H7 (cell line): ENCODE measurements around the gene CDK14. TPM values are rescaled to one million over a fixed set of nuclear protein-coding genes. Genes with fewer than 3 reads are reported as not detected.
A peak's percentile ranks its signal among the peaks of the same experiment; 100 is the strongest.
"Not testable (repeated sequence)": the region's sequence is repeated elsewhere in the genome, so short reads cannot be mapped to it uniquely, and the experiment has no call there.

Experiments used
- DNase-seq: peaks from one replicate; pipeline ENCODE4 v3.0.0; 2012
- H3K27me3 ChIP-seq: 2 replicates; pipeline ENCODE4 v1.6.0; 2011; ENCODE audit warnings: mild to moderate bottlenecking, low read length; ENCODE audit not compliant: control insufficient read depth, insufficient read depth
- H3K36me3 ChIP-seq: replicated peaks from 2 replicates; pipeline ENCODE4 v1.5.1; 2011; ENCODE audit warnings: low read length; ENCODE audit not compliant: control insufficient read depth, insufficient read depth
- H3K4me3 ChIP-seq: 2 replicates; pipeline ENCODE4 v1.5.1; 2011; ENCODE audit warnings: low read depth, mild to moderate bottlenecking, control low read depth, low read length, moderate library complexity; ENCODE audit not compliant: insufficient read depth
- total RNA-seq: library from RNA; depleted of rRNA; stranded (reverse); fragments of >200 nt; shearing (Covaris generic); gene quantifications from 2 replicates; pipeline ENCODE4 v1.2.3, GENCODE V29; 2014

CDK14 gene
- total RNA-seq, 1 experiment from 2014 or later, result 28.6 TPM

GRCh38 chr7:90639683-90640082 lies 43.6 kb downstream of the CDK14 start:
- DNase-seq, H3K36me3 ChIP-seq, H3K27me3 ChIP-seq: not testable (repeated sequence)
- H3K4me3 ChIP-seq, result peak overlapping the region; percentile 21; the same call in 1 of the 2 replicates

- Histone ChIP-seq H3K4me3 (no peak overlapping the region), H3K27me3 (no peaks in the 10 kb centered on the region), H3K36me3 (no peaks in the 10 kb centered on the region)
- peak; percentile 4 for DNase-seq
Observed at GRCh38 chr7:90642978-90643377, 46.9 kb downstream of the CDK14 start.

GRCh38 chr7:90645784-90646183 lies 49.7 kb downstream of the CDK14 start:
- Histone ChIP-seq H3K27me3 (no peaks in the 10 kb centered on the region), H3K4me3 (no peak overlapping the region), H3K36me3 (no peaks in the 10 kb centered on the region)
- no peak for DNase-seq

- no peak for DNase-seq
- Histone ChIP-seq H3K36me3 (no peaks in the 10 kb centered on the region), H3K27me3 (no peaks in the 10 kb centered on the region), H3K4me3 (no peak overlapping the region)
Observed at GRCh38 chr7:90648107-90648506, 52.0 kb downstream of the CDK14 start.

GRCh38 chr7:90648834-90649233 lies 52.7 kb downstream of the CDK14 start:
- DNase-seq, result no peak

GRCh38 chr7:90654718-90655427 lies 58.8 kb downstream of the CDK14 start:
- Histone ChIP-seq H3K27me3 (no peaks in the 10 kb centered on the region), H3K4me3 (no peak overlapping the region), H3K36me3 (no peaks in the 10 kb centered on the region)
- no peak for DNase-seq

More at GRCh38 chr7:90648834-90649233, 52.7 kb downstream of the CDK14 start:
- no peaks in the 10 kb centered on the region for H3K36me3 ChIP-seq
- no peak overlapping the region for H3K4me3 ChIP-seq
- H3K27me3 ChIP-seq, result no peaks in the 10 kb centered on the region

- no peak for DNase-seq
- Histone ChIP-seq H3K4me3 (no peak overlapping the region), H3K36me3 (no peaks in the 10 kb centered on the region), H3K27me3 (no peaks in the 10 kb centered on the region)
Observed at GRCh38 chr7:90655566-90655965, 59.4 kb downstream of the CDK14 start.

- H3K36me3 ChIP-seq, result no peaks in the 10 kb centered on the region
- no peak for DNase-seq
- H3K4me3 ChIP-seq, result no peak overlapping the region
- H3K27me3 ChIP-seq, result no peaks in the 10 kb centered on the region
Observed at GRCh38 chr7:90657481-90657880, 61.4 kb downstream of the CDK14 start.

GRCh38 chr7:90660100-90660499 lies 64.0 kb downstream of the CDK14 start:
- DNase-seq, result no peak
- H3K36me3 ChIP-seq, result no peaks in the 10 kb centered on the region
- no peak overlapping the region for H3K4me3 ChIP-seq
- H3K27me3 ChIP-seq, result no peaks in the 10 kb centered on the region

GRCh38 chr7:90660819-90661218 lies 64.7 kb downstream of the CDK14 start:
- no peak overlapping the region for H3K4me3 ChIP-seq
- no peak for DNase-seq
- no peaks in the 10 kb centered on the region for H3K27me3 ChIP-seq

GRCh38 chr7:90661290-90662151 lies 65.4 kb downstream of the CDK14 start:
- peak; percentile 4 for DNase-seq
- H3K4me3 ChIP-seq, result no peak overlapping the region
- H3K27me3 ChIP-seq, result no peaks in the 10 kb centered on the region
- no peaks in the 10 kb centered on the region for H3K36me3 ChIP-seq

More at GRCh38 chr7:90660819-90661218, 64.7 kb downstream of the CDK14 start:
- H3K36me3 ChIP-seq, result no peaks in the 10 kb centered on the region

- no peak for DNase-seq
- no peaks in the 10 kb centered on the region for H3K27me3 ChIP-seq
- no peaks in the 10 kb centered on the region for H3K36me3 ChIP-seq
- H3K4me3 ChIP-seq, result no peak overlapping the region
Observed at GRCh38 chr7:90663176-90663575, 67.1 kb downstream of the CDK14 start.

- no peaks in the 10 kb centered on the region for H3K27me3 ChIP-seq
- no peaks in the 10 kb centered on the region for H3K36me3 ChIP-seq
- no peak for DNase-seq
- no peak overlapping the region for H3K4me3 ChIP-seq
Observed at GRCh38 chr7:90666186-90666585, 70.1 kb downstream of the CDK14 start.

GRCh38 chr7:90668992-90669391 lies 72.9 kb downstream of the CDK14 start:
- no peaks in the 10 kb centered on the region for H3K36me3 ChIP-seq
- DNase-seq, result no peak
- no peaks in the 10 kb centered on the region for H3K27me3 ChIP-seq
- no peak overlapping the region for H3K4me3 ChIP-seq

GRCh38 chr7:90669492-90669891 lies 73.4 kb downstream of the CDK14 start:
- Histone ChIP-seq H3K27me3 (no peaks in the 10 kb centered on the region), H3K36me3 (no peaks in the 10 kb centered on the region), H3K4me3 (no peak overlapping the region)
- no peak for DNase-seq
